Stimulated activated CD8-positive, alpha-beta memory T cell treated with anti-CD3 and anti-CD28 coated beads, Interleukin-15, amount 100 ng/mL, for 48 hours (primary cell): ENCODE measurements around the gene NUDT5.

Source experiments
- DNase-seq, 2 donors: peaks; one replicate each; pipeline ENCODE4 v3.0.0-alpha.2; 2020; ENCODE audit warnings: low read depth in 2 of 2

The NUDT5 gene

GRCh38 chr10:12165036-12165435 lies 30.7 kb downstream of the NUDT5 start:
- no peak for DNase-seq

DNA sequence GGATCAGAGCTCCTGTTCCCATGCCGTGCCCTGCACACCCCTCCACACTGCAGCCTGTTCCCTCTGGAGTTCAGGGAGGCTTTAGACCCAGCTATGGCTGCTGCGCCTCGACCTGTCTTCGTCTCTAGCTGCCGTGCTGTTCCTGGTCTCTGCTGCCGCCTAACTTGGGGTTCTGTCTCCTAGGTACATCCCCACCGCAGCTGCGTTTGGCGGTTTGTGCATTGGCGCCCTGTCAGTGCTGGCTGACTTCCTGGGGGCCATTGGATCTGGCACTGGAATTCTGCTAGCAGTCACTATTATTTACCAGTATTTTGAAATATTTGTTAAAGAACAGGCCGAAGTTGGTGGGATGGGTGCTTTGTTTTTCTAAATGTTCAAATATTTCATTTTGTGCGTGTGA lies 31.6 kb downstream of the NUDT5 start:
- DNase-seq, result no peak

DNA sequence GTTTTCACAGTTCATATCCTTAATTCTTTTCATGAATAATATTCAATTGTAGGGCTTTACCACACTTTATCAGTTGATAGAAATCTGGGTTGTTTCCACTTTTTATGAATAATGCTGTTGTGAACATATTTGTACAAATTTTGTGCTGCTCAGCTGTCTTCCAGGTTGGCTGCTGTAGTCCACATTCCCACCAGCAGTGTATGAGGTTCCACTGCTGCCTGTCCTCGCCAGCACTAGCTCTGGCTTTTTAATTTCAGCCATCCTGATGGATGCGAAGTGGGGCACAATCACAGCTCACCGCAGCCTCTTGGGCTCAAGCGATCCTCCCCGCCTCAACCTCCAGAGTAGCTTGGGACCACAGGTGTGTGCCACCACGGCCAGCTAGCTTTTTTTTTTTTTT lies 32.8 kb downstream of the NUDT5 start:
- no peak for DNase-seq

DNA sequence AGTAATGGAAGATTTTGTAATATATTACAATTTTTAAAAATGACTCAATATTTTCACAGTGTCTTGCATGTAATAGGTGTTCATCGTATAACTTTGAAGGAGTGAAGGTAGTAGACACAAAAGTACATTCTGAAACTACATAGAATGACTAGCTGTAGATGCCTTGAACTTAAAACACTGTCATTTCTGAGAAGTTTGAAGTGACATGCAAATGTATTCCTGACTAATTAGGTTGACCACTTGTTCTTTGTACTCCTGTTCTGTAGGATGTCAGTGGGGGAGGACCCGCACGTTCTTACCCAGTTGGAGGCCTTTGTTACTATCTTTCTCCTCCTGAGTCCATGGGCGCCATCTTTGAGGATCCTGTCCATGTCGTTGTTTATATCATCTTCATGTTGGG lies 35.0 kb downstream of the NUDT5 start:
- DNase-seq, result no peak

- DNase-seq, result no peak
These were observed 37.6 kb downstream of the NUDT5 start for GRCh38 chr10:12158111-12158510.

- DNase-seq, result no peak
These were observed 39.1 kb downstream of the NUDT5 start for GRCh38 chr10:12156367-12157123.

- no peak for DNase-seq
These were observed 41.2 kb downstream of the NUDT5 start for GRCh38 chr10:12154516-12154915.

- DNase-seq, result no peak
These were observed 45.5 kb downstream of the NUDT5 start for GRCh38 chr10:12150163-12150562.

GRCh38 chr10:12144538-12144937 lies 51.2 kb downstream of the NUDT5 start:
- DNase-seq, result no peak

GRCh38 chr10:12140038-12140437 lies 55.7 kb downstream of the NUDT5 start:
- DNase-seq, result no peak

GRCh38 chr10:12135631-12136030 lies 60.1 kb downstream of the NUDT5 start:
- no peak for DNase-seq

GRCh38 chr10:12130237-12130872 lies 65.3 kb downstream of the NUDT5 start:
- DNase-seq, result peak in 1 of 2 donors; percentile 23

DNA sequence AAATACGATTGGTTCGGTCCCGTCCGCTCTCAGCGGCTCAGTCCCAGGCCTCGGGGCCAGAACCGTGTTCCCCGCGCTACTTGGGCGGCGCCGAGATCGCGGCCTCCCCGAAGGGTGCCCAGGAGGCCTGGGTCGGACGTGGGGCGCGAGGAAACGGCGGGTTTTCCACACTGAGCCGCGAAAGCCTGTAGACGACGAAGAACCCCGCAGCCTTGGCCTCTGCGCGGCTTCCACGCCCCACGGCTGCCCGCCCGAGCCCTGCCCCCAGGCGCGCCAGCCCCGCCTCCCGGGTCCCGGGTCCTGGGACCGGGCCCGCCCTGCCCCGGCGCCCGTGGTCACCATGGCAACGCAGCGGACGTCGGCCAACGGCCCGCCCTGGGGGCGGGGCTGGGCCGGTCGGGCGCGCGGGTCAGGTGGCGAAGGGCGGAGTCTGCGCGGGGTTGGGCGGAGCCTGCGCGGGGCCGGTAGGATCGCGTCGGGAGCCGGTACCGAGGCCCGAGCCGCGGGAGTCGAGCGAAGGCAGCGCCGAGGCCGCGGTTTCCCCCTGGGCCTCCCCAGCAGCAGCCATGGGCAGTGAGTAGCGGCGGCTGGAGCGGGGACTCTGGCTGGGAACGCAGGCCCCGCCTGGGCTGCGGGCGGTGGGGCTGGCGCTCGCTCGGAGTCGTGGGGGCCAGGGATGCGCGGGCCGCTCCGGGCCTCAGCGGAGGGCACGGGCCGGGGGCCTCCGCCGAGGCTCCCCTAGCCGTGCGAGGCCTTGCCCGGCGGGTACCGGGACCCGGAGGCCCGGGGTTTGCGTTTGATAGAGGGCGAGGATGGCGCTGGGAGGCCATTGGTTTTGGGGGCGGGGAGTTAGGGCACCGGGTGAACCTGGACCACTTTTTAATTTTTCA lies 66.2 kb downstream of the NUDT5 start, which contains the start of gene SEC61A2:
Gene SEC61A2, plus strand, starts transcription at position 456 of the 890 bp plus-strand sequence. Its CDS starts 111 bp downstream, at position 567.
- DNase-seq, result peak; percentile 96 to 98

- DNase-seq, result no peak
These were observed 74.0 kb downstream of the NUDT5 start for GRCh38 chr10:12121673-12122072.
